HG02642 (cell line): ENCODE data around the gene CRYBA1.
"Not testable (repeated sequence)": the region's sequence is repeated elsewhere in the genome, so short reads cannot be mapped to it uniquely, and the experiment has no call there.

Source experiments
- ATAC-seq: cut with Tn5 transposase; IDR thresholded peaks from one replicate; pipeline ENCODE4 v1.9.1; 2021; ENCODE audit warnings: mild to moderate bottlenecking; ENCODE audit not compliant: unreplicated experiment, poor library complexity

Gene CRYBA1

GRCh38 chr17:29237476-29238132 is 9.1 kb upstream of the CRYBA1 start:
- ATAC-seq: no peak

- ATAC-seq: no peak
Measured at GRCh38 chr17:29238133-29238850, 8.4 kb upstream of the CRYBA1 start.

DNA sequence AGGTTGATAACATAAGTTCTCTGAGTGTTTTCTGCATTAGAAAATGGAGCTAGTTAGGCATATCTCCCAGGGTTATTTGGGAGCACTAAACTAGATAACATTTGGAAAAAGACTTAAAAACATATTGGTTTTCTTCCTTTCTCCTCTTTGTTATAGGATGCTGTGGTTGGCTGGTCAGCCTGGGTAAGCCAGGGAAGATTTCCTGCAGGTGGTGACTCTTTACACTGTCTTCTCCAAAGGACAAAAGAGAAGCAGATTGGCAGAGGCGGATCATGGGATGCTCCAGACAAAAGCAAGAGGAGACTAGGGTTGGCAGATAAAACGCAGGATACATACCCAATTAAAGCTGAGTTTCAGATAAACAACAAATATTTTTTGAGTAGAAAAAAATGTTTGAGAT is 6.2 kb upstream of the CRYBA1 start:
- ATAC-seq: no peak

DNA sequence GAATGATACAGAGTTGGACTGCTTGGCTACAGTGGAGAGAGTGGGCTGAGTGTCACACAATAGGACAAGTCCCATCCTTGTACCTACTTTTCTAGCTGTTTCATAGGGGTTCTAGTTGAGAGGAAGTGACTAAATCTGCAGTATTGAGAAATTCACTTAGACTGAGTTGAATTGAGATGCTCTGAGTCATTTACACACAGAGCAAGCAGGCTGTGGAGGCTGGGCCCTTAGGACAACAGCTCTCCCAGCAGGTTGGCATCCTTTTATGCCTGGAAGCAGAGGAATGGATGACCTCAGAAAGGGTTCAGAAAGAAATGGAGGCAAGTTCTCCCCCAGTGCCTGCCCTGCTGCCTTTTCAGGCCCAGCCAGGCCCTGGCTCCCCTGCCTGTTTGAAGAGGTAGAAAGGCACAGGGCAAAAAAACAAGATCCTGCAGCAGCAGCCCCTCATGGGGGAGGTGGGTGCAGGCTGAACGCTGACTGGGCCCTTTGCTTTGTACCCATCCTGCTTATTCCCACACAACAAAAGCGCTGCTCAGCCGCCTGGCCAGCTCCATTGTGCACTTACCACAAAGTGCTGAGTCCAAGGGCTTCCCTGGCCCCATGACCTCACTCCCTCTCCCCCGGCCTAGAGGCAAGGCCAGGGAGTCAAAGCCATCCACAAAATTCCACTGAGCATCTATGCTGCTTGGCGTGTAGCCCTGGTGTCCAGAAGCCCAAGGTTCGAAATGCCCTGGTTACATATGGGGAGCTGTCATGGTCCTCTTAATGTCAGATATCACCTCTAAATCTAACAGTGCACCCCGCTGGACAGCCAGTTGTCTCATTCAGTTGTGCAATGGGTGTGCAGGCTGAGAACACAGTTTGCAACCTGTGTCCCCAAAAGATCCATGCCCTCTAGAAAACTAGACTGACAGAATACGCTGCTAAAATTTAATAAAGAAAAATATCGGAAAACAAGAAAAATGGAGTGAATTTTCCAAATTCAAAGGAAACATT is 5.4 kb upstream of the CRYBA1 start:
- no peak for ATAC-seq

DNA sequence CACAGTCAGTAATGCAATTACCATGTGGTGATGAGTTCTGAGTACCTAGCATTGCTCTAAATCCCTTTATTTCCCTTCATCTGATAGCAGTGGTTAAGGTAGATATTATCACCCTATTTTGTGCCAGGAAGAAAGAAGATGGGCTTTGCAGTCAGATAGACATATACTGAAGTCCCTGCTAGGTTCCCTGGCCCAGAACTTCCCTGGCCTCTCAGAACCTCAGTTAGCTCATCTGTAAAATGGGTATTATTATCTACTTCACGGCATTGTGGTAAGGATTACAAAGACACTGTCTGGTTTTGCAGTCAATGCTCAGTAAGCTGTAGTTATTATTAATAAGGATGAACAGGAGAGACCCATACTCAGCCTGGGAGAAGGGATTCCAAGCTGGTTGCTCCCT is 4.6 kb upstream of the CRYBA1 start:
- ATAC-seq: no peak

- ATAC-seq: no peak
Measured at GRCh38 chr17:29242790-29243189, 3.9 kb upstream of the CRYBA1 start.

DNA sequence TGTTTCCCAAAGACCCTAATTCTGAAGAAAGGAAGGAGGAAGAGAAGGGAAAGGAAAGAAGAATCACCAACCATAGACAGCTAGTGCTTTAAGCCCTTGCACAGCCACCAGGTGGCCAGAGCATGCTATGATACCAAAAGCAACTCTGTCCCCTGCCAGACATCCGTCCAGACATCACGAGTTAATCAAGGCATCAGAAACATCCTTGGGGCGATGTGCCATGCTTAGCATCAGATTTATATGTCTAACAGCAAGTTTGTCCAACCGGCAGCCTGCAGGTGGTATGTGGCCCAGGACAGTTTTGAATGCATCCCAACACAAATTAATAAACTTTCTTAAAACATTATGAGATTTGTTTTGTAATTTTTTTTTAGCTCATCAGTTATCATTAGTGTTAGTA is 2.9 kb upstream of the CRYBA1 start:
- no peak for ATAC-seq

- no peak for ATAC-seq
Measured at GRCh38 chr17:29245401-29245800, 1.3 kb upstream of the CRYBA1 start.

GRCh38 chr17:29247219-29247618 is 560 bp downstream of the CRYBA1 start:
- ATAC-seq: no peak

DNA sequence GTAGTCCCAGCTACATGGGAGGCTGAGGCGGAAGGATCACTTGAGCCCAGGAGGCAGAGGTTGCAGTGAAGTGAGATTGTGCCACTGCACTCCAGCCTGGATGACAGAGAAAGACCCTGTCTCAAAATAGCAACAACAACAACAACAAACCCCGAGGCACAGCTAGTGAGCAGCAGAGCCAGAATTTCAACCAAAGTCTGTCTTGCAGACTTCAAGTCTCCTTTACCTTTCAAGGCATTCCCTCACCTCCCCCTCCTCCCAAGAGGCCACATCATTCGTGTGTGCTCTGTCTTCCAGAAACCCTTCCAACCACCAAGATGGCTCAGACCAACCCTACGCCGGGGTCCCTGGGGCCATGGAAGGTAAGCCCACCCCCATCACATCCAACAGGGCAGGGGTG is 2.2 kb downstream of the CRYBA1 start:
- no peak for ATAC-seq

- ATAC-seq: no peak
Measured at GRCh38 chr17:29250666-29251065, 4.0 kb downstream of the CRYBA1 start.

DNA sequence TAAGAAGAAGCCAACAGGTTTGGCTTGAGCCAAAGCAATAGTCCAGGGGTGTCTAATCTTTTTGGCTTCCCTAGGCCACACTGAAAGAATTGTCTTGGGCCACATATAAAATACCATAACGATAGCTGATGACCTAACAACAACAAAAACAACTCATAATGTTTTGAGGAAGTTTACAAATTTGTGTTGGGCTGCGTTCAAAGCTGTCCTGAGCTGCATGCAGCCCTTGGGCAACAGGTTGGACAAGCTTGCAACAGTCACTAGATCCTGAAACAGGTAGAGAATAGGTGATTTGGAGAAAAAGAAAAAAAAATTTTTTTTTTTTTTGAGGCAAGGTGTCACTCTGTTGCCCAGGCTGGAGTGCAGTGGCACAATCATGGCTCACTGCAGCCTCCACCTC is 4.5 kb downstream of the CRYBA1 start:
- ATAC-seq: no peak

GRCh38 chr17:29252101-29252791 is 5.6 kb downstream of the CRYBA1 start:
- ATAC-seq: no peak

DNA sequence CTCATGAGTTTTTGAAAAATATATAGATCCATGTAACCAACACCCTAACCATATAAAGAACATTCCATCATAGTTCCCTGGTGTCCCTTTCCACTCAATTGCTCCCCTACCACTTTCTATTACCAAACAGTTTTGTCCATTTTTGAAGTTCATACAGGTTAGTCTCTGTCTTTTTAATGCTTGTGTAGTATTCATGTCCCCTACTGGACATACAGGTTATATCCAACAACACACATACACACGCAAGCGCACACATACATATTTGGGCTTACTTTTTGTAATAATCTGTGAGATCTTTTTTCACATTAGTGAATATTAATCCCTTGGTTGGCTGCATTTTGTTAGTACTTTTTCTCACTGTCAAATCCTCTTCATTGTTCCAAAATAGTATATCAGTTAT is 6.4 kb downstream of the CRYBA1 start:
- no peak for ATAC-seq

GRCh38 chr17:29255926-29256522 is 9.4 kb downstream of the CRYBA1 start:
- ATAC-seq: no peak

GRCh38 chr17:29256735-29257466 is 10.2 kb downstream of the CRYBA1 start:
- ATAC-seq: no peak

GRCh38 chr17:29257756-29258155 is 11.1 kb downstream of the CRYBA1 start:
- no peak for ATAC-seq

DNA sequence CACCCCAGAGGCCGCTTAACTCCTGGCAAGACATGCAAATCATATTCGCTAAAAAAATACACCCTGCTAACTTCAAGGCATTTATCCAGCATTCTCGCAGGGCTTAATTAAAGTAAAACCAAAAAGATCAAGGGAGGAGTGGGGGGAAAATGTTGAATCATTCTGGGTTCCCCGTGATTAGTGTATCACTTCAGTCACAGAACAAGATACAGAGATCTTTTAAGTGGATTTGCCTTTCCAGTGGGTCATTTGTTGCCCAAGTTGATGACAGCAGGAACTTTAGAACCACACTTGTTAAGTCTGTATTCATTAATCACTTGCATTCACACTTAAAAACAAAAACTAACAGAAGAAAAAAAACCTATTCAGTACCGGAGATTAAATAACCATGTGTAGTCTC is 17.3 kb downstream of the CRYBA1 start:
- ATAC-seq: no peak

- ATAC-seq: not testable (repeated sequence)
Measured at GRCh38 chr17:29271980-29272379, 25.3 kb downstream of the CRYBA1 start.
